GM18858 (cell line): Measurements from ENCODE around the gene MYO9A.

Source experiments
- ATAC-seq: cut with Tn5 transposase; IDR thresholded peaks from one replicate; pipeline ENCODE4 v1.9.1; 2021; ENCODE audit not compliant: unreplicated experiment

Gene MYO9A

DNA sequence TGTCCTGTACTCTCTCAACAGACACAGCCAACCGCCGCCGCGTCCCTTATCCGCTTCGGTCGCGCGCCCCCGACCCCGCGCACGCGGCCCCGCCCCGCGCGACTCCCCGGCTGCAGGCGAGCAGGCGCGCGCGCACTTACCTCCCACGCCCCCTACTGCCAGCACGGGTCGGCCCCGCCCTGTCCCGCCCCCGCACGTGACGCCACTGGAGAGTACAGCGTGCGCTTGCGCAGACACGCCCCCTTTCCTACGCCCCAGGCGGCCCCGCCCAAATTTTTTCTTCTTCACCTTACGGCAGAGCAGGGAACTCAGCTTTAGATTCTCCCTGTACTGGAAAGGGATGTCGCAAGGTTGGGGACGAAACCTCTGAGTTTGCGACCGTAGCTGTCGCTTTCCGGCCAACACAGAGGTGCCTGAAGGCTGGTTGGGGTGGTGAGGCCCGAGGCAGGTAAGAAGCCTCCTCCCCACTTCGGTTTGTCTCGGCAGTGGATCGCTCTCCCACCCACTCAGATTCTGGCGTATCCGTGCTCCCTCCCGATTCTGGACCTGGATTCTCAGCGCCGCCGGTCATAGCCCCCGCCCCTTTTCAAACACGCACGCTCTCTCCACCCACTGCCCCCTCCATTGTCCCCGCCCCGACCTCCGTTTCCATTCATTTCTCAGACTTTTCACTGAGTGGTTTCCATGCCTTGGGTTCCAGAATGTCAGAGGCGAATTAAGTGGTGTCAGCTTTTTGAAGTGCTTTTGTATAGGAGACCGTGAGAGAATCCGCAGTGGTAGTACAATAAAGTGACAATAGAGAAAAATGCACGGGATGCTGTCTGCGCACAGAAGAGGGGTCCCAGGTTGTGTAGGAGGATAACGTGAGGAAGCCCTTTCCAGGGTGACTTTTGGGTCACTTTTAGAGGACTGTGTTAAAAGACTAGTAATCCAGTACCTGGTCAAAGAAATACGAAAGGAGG is at the start of gene MYO9A, which contains the start of gene SENP8:
TSS of gene MYO9A (minus strand) at position 134 of the 962 bp plus-strand sequence. CDS start 71,587 bp downstream, outside the sequence.
TSS of gene SENP8 (plus strand) at position 387 of the 962 bp plus-strand sequence. CDS start 21,221 bp downstream, outside the sequence.
- peak; percentile 59 for ATAC-seq

DNA sequence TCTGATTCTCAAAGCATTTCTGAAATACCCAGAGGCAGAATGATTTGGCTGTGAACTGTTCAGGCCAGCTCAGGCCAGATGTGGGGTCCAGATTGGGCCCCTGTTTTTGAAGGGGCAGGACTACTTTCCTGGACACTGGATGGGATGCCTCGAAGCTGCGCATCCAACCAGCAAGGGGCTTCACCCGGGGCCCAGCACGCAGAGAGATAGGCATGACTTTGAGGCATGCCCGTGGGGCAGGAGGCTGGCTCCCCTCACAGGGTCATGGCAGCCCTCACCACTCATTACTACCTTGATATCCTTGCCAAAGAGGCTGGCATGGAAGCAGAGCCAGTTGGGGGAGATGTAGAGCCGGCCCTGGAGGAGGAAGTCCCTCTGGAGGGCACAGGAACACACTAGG is 49.5 kb upstream of the MYO9A start:
- ATAC-seq = no peak

- ATAC-seq = no peak
Observed at GRCh38 chr15:72166716-72167417, 48.9 kb upstream of the MYO9A start.

- ATAC-seq = no peak
Observed at GRCh38 chr15:72163719-72164118, 45.8 kb upstream of the MYO9A start.

GRCh38 chr15:72162569-72162968 is 44.6 kb upstream of the MYO9A start:
- no peak for ATAC-seq

- ATAC-seq = no peak
Observed at GRCh38 chr15:72161361-72162132, 43.6 kb upstream of the MYO9A start.

- ATAC-seq = no peak
Observed at GRCh38 chr15:72160696-72161245, 42.8 kb upstream of the MYO9A start.

GRCh38 chr15:72156928-72157327 is 39.0 kb upstream of the MYO9A start:
- no peak for ATAC-seq

DNA sequence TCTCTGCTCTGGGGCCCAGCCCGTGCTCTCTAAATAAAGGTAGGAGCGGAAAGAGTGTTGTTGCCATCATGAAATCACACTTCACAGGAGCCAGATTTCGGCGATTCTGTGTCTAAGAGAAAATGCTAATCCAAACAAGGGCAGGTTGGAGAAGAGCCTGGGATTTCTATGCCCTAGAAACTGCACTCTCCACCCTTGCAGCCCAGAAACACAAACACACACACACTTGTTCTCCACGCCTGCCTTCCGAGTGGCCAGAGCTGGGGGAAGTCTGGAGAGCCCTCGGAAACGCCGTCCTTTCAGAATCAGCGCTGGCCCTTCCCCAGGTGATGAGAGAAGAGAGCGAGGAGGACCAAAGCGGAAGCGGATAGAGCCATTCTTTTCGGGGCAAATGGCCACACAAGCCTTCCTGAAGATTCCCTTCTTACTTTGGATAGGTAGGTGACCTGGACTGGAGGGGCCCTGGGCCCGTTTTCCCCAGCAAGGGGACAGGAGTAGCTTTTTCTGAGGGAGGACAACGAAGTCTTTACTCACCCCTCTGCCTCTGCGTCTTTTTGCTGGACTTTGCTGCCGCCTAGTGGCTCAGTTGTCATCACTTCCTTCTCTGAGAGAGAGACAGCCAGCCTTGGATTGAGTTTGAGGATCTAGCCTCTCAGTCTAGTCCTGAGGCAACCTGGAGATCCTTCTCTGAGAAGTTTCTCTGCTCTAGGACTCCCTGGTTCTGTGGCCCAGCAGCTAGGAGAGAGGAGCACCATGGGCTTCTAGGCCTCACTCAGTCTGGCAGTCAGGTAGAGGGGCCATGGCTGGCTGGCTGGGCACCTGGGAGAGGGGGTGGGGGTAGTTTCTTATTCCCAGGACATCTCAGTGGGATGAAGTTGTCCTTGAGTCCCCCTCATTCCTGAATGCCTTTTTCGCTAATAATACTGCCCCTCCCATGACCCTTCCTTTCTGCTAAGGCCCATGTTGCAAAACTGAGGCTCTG is 38.0 kb upstream of the MYO9A start:
- peak; percentile 53 for ATAC-seq

DNA sequence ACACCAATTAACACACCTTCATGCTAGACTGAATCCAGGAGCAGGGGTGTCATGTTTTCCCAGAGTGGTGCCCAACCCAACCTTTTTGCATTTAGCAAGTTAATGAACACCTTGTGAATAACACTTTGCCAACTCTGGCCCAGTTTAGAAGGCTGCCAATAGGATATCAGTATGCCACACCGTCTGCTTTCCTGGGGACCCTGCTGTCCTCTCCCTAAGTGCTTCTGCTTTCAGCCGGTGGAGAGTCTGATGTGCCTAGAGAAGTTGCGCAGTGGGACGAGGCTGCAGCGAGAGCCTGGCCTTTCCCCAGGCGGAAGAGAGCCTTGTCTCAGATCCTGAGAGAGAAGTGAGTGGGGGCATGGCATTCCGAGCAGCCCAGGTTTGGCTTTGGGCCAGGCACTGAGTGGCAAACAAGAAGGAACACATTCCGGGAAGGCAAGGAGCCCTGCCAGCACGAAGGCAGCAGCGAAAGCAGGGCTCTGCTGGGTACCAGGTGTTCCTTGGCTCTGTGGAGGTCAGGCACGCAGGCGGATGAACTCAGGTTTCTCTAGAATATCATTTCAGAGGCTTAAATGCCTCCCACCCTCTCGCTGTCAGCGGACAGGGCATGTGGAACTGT is 37.2 kb upstream of the MYO9A start:
- no peak for ATAC-seq

DNA sequence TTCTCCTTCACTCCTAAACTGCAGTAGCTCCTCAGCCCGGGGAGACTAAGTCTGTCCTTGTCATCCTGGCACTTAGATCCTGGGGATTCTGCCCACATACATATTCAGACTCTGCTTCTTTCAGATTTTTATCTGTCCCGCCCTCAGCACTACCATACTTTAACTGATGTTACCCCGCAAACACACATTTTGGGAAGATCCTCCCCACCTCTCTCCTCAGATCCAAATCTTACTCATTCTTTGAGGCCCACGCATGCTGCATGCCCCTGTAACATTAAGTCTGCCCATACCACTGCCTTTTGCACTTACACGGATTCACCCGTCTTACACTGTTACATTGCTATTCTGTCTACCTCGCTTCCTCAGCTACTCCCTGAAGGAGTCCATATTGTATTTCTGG is 36.4 kb upstream of the MYO9A start:
- ATAC-seq = no peak

DNA sequence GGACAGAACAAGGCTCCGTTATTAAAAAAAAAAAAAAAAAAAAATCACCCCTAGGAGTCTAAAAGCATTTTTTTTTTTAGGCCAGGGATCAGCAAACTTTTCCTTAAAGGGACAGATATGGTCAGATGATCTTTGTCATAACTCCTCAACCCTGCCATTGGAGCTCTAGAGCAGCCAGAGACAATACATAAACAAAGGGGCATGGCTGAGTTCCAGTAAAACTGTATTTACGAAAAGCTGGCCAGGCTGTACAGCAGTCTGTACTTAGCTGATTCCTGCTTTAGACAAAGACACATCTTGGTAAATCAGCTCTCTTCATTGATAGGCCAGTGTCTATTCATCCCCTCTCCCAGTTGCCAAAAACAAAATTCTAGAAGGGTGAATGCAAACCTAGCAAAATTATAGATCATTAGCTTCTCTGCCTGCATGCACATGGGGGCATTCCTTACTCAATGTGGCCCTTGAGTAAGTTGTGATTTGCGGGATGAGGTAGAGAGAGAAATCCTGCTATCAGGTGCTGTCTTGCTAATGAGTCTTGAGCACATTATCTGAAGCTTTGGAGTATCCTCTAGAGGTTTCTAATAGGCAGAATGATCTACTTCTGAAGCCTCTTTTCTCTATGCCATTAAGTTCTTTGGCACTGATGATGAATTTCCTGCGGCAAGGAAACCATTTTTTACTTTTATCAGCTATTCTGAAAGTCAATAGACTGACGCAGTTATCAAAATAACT is 35.5 kb upstream of the MYO9A start:
- no peak for ATAC-seq

- no peak for ATAC-seq
Observed at GRCh38 chr15:72147418-72147817, 29.5 kb upstream of the MYO9A start.

DNA sequence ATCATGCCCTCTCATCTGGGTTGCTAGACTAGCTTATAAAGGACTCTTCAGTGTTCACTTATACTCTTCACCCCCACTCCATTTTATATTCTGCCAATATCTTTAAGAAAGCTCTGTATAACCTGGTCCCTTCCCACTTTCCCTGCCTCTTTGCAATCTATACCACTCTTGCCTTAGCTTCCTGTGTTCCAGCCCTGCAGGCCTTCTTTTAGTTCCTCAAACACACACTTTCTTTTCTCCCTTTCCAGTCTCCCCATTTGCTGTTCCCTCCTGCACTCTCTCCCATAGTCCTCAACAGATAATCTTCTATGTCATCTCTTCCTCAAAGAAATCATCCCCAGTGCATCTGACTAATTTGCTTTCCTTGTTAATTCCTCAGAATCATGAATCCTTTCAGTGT is 29.0 kb upstream of the MYO9A start:
- no peak for ATAC-seq

- ATAC-seq = no peak
Observed at GRCh38 chr15:72146221-72146620, 28.3 kb upstream of the MYO9A start.

DNA sequence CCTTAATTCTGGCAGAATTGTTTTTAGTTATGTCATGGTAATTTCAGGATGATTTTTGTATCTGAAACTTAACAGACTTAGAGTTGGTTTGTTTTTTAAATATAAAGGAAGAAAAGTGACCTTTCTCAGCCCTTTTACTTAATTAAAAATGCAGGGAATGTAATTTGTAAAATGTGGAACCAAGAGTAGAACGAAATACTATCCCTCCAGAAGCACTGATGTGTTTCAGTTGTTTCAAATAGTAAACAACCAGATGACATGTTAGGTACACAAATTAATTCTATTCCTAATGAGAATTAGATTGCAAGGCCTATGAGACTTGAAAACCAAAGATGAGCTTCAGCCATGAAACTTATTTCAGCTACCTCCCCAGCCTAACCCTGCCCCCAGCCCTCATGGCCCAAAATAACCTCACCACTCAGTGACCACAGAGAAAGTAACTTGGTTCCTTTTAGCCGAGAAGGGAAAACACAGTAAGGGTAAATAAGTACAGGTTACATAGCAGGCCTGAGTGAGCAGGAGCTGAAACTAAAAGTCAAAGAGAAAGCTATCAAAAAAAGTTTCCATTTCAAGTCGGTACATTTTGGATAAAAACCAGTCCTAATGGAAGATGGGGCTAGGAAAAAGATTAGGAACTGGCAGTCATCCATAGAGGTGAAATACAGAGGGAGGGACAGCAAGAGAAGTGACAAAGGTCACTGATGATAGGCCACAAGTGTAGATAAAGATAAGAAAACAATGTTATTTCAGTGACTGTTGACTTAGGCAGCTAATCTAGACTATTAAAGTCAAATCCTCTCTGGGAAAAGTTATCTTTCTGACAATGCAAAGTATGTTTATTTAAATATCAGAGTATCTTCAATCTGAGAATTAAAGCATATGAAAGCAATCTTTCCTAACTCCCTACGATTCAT is 23.5 kb upstream of the MYO9A start:
- peak; percentile 94 for ATAC-seq

GRCh38 chr15:72140088-72140487 is 22.1 kb upstream of the MYO9A start:
- ATAC-seq = no peak

DNA sequence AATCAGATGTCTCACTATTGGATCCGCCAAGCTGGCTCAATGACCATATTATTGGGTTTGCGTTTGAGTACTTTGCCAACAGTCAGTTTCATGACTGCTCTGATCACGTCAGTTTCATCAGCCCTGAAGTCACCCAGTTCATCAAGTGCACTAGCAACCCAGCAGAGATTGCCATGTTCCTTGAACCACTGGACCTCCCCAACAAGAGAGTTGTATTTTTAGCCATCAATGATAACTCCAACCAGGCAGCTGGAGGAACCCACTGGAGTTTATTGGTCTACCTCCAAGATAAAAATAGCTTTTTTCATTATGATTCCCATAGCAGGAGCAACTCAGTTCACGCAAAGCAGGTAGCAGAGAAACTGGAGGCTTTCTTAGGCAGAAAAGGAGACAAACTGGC is 21.7 kb upstream of the MYO9A start:
- no peak for ATAC-seq
